ENCODE results near the gene PDE8A. TPM values are rescaled to one million over a fixed set of nuclear protein-coding genes. Genes with fewer than 3 reads are reported as not detected.

Gene PDE8A
- total and polyA plus RNA-seq, 2 of the 13 experiments (the other 11 are each of a cell fraction or from before 2014, with no cell fraction given), result 26.3 to 48.5 TPM

GRCh38 chr15:84981054-84981710, 474 bp upstream of the PDE8A start (continued):
- TF ChIP-seq BCLAF1 (IDR thresholded peaks at IDR 0.05), result no peak
- no peak for TF ChIP-seq ZNF18 (CRISPR knock-in tag; IDR thresholded peaks at IDR 0.05; ENCODE audit: insufficient replicate concordance)
- TF ChIP-seq KMT2A (CRISPR knock-in tag; IDR thresholded peaks at IDR 0.05), result peak; percentile 92
- TF ChIP-seq SKI (IDR thresholded peaks at IDR 0.05; ENCODE audit: partially characterized antibody), result peak; percentile 87
- no peak; the same call in 1 of the 2 replicates for TF ChIP-seq ZNF558 (CRISPR knock-in tag; IDR thresholded peaks at IDR 0.05; ENCODE audit: borderline replicate concordance)
- TF ChIP-seq ZNF574 (CRISPR knock-in tag; IDR thresholded peaks at IDR 0.05), result peak; percentile 76
- TF ChIP-seq THAP9 (CRISPR knock-in tag; IDR thresholded peaks at IDR 0.05; ENCODE audit: borderline replicate concordance), result no peak; the same call in 1 of the 2 replicates
- TF ChIP-seq ZMAT5 (CRISPR knock-in tag; IDR thresholded peaks at IDR 0.05; ENCODE audit: borderline replicate concordance, low read depth), result no peak
- TF ChIP-seq TCF7 (IDR thresholded peaks at IDR 0.05; ENCODE audit: low read depth), result no peak
- no peak; the same call in 1 of the 2 replicates for TF ChIP-seq ZBTB10 (CRISPR knock-in tag; IDR thresholded peaks at IDR 0.05; ENCODE audit: borderline replicate concordance)
